PC-9 (cell line): ENCODE results near the gene KAZALD1. TPM values are rescaled to one million over a fixed set of nuclear protein-coding genes. Genes with fewer than 3 reads are reported as not detected.

Experiments used
- BruUV-seq: library from RNA; stranded (reverse); fragments of 400-500 nt; replicated peaks from 2 replicates; lab custom pipeline; 2021; lab: Mats Ljungman, UMichigan
- CTCF ChIA-PET: fragments of 300-600 bp; sonication (Branson Sonifier 250); formaldehyde crosslinking; loops from one replicate; lab custom pipeline; 2022; ENCODE audit warnings: antibody characterized with exemption; lab: Charles Lee
- POLR2A ChIA-PET: fragments of 300-600 bp; sonication (Branson Sonifier 250); formaldehyde crosslinking; loops from one replicate; lab custom pipeline; 2022; ENCODE audit warnings: antibody characterized with exemption; ENCODE audit not compliant: unreplicated experiment; lab: Charles Lee
- DNase-seq, 2 experiments: peaks; one replicate each; pipeline versions ENCODE4 v3.0.0 to v3.0.0-alpha.2; 2015 to 2022; ENCODE audit warnings: mixed read lengths in 1 of 2
- H2AFZ ChIP-seq: fragments of 200-600 bp; sonication (generic); 2 replicates; pipeline ENCODE4 v1.8.1; 2017; ENCODE audit warnings: antibody characterized with exemption
- H3F3A ChIP-seq: fragments of 200-600 bp; sonication (generic); 2 replicates; pipeline ENCODE4 v1.8.1; 2017; ENCODE audit warnings: antibody characterized with exemption, mild to moderate bottlenecking, low read depth; ENCODE audit not compliant: insufficient read depth
- H3K27ac ChIP-seq: fragments of 200-600 bp; sonication (generic); 2 replicates; pipeline ENCODE4 v1.6.1; 2016; ENCODE audit warnings: mixed run types
- H3K27me3 ChIP-seq: fragments of 200-600 bp; sonication (generic); 2 replicates; pipeline ENCODE4 v1.6.1; 2016; ENCODE audit warnings: low read depth, mixed run types; ENCODE audit not compliant: insufficient read depth
- H3K36me3 ChIP-seq: fragments of 200-600 bp; sonication (generic); 2 replicates; pipeline ENCODE4 v1.6.1; 2016; ENCODE audit warnings: low read depth, mixed run types
- H3K4me1 ChIP-seq: fragments of 200-600 bp; sonication (generic); replicated peaks from 2 replicates; pipeline ENCODE4 v1.6.1; 2016; ENCODE audit warnings: mixed run types; ENCODE audit not compliant: insufficient read depth
- H3K4me2 ChIP-seq: fragments of 200-600 bp; sonication (generic); 2 replicates; pipeline ENCODE4 v1.6.1; 2017; ENCODE audit warnings: mixed run types
- H3K4me3 ChIP-seq: fragments of 200-600 bp; sonication (generic); 2 replicates; pipeline ENCODE4 v1.6.1; 2016; ENCODE audit warnings: mixed run types
- H3K79me2 ChIP-seq: fragments of 200-600 bp; sonication (generic); 2 replicates; pipeline ENCODE4 v1.6.1; 2017; ENCODE audit warnings: low read depth, mixed run types
- H3K9me2 ChIP-seq: fragments of 200-600 bp; sonication (generic); 2 replicates; pipeline ENCODE4 v1.8.1; 2017; ENCODE audit warnings: mild to moderate bottlenecking; ENCODE audit not compliant: insufficient read depth
- H3K9me3 ChIP-seq: fragments of 200-600 bp; sonication (generic); 2 replicates; pipeline ENCODE4 v1.8.1; 2016; ENCODE audit warnings: low read depth; ENCODE audit not compliant: insufficient read depth
- H4K20me1 ChIP-seq: fragments of 200-600 bp; sonication (generic); 2 replicates; pipeline ENCODE4 v1.8.1; 2017; ENCODE audit not compliant: insufficient read depth
- EZH2 ChIP-seq: fragments of 200-600 bp; sonication (generic); IDR thresholded peaks from 2 replicates; pipeline ENCODE4 v1.8.0; 2017; ENCODE audit warnings: antibody characterized with exemption, low read depth
- intact Hi-C: fragments of 100-400 bp; cut with micrococcal nuclease; formaldehyde crosslinking; loops from one replicate; pipeline ENCODE4 v1.10.0; 2022; ENCODE audit not compliant: unreplicated experiment
- total RNA-seq: library from RNA; stranded (reverse); gene quantifications from 2 replicates; pipeline ENCODE4 v1.2.3, GENCODE V29; 2021
- TF ChIP-seq, protein P1 (sequence below): fragments of 200-600 bp; sonication (generic); conservative IDR thresholded peaks from 2 replicates; pipeline ENCODE4 v1.6.1; 2017; ENCODE audit warnings: mixed run types, antibody characterized with exemption, mild to moderate bottlenecking, moderate library complexity

The KAZALD1 gene
- total RNA-seq, 1 experiment from 2014 or later = 19.7 TPM

DNA sequence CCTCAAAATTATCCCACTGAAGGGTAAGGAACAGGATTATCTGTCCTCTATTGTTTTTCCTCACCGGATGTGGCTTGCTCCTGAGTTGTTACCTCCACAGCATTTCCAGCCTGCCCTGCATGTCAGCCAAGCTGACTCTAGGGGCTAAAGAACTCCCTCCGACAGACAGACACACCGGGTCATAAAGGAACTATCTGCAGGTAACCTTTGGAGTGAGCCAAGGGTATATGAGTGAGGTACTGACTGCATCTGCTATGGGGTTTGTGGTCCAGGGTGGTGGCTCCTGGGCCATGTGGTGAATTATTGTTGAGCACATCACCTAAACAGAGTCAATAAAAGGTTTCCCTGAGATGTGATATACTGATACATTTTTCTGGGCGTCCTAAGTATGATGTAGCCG is 6.9 kb upstream of the KAZALD1 start:
- DNase-seq = no peak
- no peaks in the 10 kb centered on the region for H3K27me3 ChIP-seq
- ChIA-PET POLR2A (no interaction called here), CTCF (no interaction called here)
- no peak overlapping the region for H3K4me3 ChIP-seq
- no peaks in the 10 kb centered on the region for H3K9me3 ChIP-seq
- H3K27ac ChIP-seq = no peak overlapping the region
- H3K4me2 ChIP-seq = no peak overlapping the region
- H3K4me1 ChIP-seq = peaks cover 14% of the 10 kb centered on the region
- no peaks in the 10 kb centered on the region for H3K9me2 ChIP-seq
- H3K36me3 ChIP-seq = no peaks in the 10 kb centered on the region
- no peaks in the 10 kb centered on the region; the same call in 1 of the 2 replicates for H3F3A ChIP-seq
- no peak for TF ChIP-seq EZH2
- TF ChIP-seq, protein P1, sequence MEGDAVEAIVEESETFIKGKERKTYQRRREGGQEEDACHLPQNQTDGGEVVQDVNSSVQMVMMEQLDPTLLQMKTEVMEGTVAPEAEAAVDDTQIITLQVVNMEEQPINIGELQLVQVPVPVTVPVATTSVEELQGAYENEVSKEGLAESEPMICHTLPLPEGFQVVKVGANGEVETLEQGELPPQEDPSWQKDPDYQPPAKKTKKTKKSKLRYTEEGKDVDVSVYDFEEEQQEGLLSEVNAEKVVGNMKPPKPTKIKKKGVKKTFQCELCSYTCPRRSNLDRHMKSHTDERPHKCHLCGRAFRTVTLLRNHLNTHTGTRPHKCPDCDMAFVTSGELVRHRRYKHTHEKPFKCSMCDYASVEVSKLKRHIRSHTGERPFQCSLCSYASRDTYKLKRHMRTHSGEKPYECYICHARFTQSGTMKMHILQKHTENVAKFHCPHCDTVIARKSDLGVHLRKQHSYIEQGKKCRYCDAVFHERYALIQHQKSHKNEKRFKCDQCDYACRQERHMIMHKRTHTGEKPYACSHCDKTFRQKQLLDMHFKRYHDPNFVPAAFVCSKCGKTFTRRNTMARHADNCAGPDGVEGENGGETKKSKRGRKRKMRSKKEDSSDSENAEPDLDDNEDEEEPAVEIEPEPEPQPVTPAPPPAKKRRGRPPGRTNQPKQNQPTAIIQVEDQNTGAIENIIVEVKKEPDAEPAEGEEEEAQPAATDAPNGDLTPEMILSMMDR = no peak
- no peak overlapping the region for H2AFZ ChIP-seq
- peaks cover 20% of the 10 kb centered on the region for H3K79me2 ChIP-seq
- BruUV-seq = no TSS peak
- intact Hi-C loops = no loop called here
- no peaks in the 10 kb centered on the region for H4K20me1 ChIP-seq

DNA sequence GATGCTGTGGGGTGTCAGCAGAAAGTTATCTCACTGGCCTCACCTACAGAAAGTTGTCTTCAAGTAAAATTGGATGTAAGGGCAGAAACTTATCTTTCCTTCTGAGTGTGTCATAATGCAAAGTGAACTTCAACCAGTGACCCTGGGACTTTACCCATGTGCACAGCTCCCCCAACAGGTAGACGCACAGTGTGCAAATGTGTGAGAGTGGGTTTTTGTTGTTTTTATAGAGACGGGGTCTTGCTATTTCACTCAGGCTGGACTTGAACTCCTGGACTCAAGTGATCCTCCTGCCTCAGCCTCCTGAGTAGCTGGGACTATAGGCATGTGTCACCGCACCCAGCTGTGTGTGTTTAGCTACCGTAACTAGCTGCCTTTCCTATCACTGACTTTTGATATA is 6.4 kb upstream of the KAZALD1 start:
- H3K4me3 ChIP-seq = no peak overlapping the region
- H4K20me1 ChIP-seq = no peaks in the 10 kb centered on the region
- H3F3A ChIP-seq = peaks cover 5% of the 10 kb centered on the region; the same call in 1 of the 2 replicates
- no peak for DNase-seq
- no peaks in the 10 kb centered on the region for H3K36me3 ChIP-seq
- BruUV-seq = no TSS peak
- ChIA-PET CTCF (no interaction called here), POLR2A (no interaction called here)
- H3K27me3 ChIP-seq = no peaks in the 10 kb centered on the region
- TF ChIP-seq, protein P1 = no peak
- TF ChIP-seq EZH2 = no peak
- peaks cover 14% of the 10 kb centered on the region for H3K4me1 ChIP-seq
- H3K9me2 ChIP-seq = no peaks in the 10 kb centered on the region
- intact Hi-C loops = no loop called here
- no peak overlapping the region for H3K4me2 ChIP-seq
- H3K9me3 ChIP-seq = no peaks in the 10 kb centered on the region
- no peak overlapping the region for H2AFZ ChIP-seq
- peaks cover 26% of the 10 kb centered on the region for H3K79me2 ChIP-seq
- H3K27ac ChIP-seq = no peak overlapping the region

DNA sequence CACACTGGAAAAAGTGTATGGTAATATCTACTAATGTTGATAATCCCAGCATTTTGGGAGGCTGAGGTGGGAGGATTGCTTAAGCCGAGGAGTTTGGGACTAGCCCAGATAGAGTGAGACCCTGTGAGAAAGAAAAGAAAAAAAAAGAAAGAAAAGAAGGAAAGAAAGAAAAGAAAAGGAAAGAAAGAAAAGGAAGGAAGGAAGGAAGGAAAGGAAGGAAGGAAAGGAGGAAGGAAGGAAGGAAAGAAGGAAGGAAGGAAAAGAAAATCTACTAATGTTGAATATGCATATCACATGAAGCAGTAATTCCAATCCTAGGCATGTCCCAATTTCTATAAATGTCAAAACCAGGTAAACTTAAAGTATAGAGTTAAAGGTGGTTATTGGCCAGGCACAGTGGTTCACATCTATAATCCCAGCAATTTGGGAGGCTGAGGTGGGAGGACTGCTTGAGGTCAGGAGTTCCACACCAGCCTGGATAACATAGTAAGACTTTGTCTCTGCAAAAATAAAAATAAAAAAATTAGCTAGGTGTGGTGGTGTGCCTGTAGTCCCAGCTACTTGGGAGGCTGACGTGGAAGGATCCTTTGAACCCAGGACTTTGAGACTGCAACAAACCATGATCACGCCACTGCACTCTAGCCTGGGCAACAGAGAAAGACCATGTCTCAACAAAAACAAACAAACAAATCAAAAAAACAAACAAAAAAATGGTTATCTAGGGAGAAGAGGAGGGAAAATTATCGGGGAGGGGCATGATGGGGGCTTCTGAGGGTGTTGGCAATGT is 5.2 kb upstream of the KAZALD1 start:
- H4K20me1 ChIP-seq = no peaks in the 10 kb centered on the region
- no peaks in the 10 kb centered on the region for H3K9me2 ChIP-seq
- ChIA-PET POLR2A (no interaction called here), CTCF (interaction anchor here (0.5 kb wide), 1 partner anchor 13 kb away, joined by 3 read pairs; no protein-coding TSS in a partner anchor)
- TF ChIP-seq EZH2 = no peak
- TF ChIP-seq, protein P1 = no peak
- H3K27me3 ChIP-seq = no peaks in the 10 kb centered on the region
- H3K4me3 ChIP-seq = no peak overlapping the region
- H3F3A ChIP-seq = peaks cover 9% of the 10 kb centered on the region
- intact Hi-C loops = no loop called here
- no peak overlapping the region for H2AFZ ChIP-seq
- H3K36me3 ChIP-seq = no peaks in the 10 kb centered on the region
- no peak for DNase-seq
- peaks cover 26% of the 10 kb centered on the region for H3K79me2 ChIP-seq
- no peak overlapping the region for H3K4me2 ChIP-seq
- no peaks in the 10 kb centered on the region for H3K9me3 ChIP-seq
- H3K4me1 ChIP-seq = peaks cover 14% of the 10 kb centered on the region
- H3K27ac ChIP-seq = no peak overlapping the region
- no TSS peak for BruUV-seq
